HG03097 (cell line): ENCODE data around the gene ACTL7B.
"Not testable (repeated sequence)": the region's sequence is repeated elsewhere in the genome, so short reads cannot be mapped to it uniquely, and the experiment has no call there.

Experiments
- ATAC-seq: cut with Tn5 transposase; IDR thresholded peaks from one replicate; pipeline ENCODE4 v1.9.1; 2021; ENCODE audit not compliant: unreplicated experiment, low FRiP score

ACTL7B gene, protein sequence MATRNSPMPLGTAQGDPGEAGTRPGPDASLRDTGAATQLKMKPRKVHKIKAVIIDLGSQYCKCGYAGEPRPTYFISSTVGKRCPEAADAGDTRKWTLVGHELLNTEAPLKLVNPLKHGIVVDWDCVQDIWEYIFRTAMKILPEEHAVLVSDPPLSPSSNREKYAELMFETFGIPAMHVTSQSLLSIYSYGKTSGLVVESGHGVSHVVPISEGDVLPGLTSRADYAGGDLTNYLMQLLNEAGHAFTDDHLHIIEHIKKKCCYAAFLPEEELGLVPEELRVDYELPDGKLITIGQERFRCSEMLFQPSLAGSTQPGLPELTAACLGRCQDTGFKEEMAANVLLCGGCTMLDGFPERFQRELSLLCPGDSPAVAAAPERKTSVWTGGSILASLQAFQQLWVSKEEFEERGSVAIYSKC

DNA sequence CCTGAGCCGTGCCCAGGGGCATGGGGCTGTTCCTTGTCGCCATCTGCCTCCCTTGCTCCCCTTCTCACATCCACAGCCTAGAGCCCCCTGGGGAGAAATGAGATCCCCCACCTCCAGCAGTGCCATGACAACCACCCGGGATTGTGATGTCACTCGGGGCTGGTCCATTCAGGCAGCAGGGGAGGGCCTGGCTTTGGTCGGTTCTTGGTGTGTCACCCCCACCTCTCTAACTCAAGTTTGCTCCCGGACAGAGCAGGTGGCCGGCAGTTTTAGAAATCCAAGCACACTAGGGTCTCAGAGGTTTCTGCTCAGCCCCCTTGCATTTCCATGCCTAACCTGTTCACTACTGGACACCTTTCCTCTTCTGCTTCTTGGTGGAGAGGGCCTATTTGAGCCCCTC is at the start of gene ACTL7B:
Gene ACTL7B (minus strand): TSS at position 99 of the 400 bp plus-strand sequence. CDS start 56 bp downstream, at position 43.
- ATAC-seq = no peak

DNA sequence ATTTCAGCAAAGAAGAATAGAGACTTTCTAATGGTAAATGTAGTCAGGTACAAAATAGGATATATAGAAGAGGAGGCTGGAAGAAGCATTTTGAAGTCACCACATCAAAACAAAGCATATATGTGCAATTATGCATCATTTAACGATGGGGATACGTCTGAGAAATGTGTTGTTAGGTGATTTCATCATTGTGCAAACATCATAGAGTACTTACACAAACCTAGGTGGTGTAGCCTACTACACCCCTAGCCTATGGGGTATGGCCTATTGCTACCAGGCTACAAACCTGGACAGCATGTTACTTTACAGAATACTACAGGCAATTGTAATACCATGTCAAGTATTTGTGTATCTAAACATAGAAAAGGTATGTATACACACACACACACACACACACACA is 49.7 kb upstream of the ACTL7B start:
- no peak for ATAC-seq

DNA sequence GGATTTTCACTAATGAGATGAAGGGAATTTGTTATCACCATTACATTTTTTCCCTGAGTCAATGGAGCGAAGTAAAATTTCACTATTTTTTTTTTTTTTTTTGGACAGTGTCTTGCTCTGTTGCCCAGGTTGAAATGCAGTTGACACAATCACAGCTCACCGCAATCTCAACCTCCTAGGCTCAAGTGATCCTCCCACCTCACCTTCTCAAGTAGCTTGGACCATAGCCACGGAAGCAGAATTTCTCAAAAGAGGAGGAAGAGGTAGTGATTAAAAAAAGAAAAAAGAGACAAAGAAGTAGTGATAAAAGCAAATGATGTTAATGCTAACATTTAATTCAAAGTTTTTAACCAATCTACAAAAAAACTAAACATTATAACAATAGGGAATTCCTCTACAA is 48.4 kb upstream of the ACTL7B start:
- no peak for ATAC-seq

DNA sequence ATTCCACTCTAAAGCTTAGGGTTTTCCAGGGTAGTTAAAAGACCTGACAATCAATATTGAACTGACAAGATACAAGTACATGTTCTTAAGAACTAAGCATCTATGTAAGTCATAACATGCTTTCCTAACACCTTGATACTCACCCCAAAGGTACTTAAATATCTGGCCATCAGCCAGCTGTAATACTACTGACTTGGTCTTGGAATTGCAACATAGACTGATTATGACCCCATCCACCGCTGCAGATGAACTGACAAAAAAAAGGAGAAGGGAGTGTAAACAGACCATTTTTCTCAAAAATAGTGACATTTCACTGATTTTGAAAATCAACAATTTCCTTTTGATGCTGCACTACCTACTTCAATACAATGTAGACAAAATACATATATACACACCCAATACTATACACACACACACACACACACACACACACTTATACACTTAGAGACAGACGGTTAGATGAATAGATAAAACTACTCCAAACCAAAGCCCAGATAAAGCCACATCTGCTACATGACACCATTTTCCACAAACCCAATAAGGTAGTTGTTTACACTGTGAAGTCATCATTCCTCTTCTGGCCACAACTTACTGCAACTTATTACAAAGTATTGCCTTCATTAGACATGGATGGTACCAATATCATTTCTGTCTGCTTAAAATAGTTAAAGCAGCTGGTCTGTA is 47.8 kb upstream of the ACTL7B start:
- ATAC-seq = no peak

DNA sequence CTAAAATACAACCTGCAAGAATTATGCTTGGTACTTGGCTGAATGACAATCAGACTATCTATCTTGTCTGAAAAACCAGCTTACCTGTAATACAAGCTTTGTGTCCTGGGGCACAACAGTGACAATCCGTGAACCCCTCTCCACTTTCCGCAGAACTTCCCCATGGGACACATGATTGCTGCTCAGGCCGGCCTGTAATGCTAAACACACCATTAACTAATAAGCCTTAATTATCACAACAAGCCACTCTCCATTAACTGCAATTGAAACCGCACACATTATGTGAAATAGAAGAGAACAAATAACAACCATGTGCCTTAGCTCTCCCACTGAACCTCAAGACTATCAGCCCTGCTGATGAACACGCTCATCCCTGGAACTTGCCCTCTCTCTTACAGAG is 44.4 kb upstream of the ACTL7B start:
- ATAC-seq = no peak

DNA sequence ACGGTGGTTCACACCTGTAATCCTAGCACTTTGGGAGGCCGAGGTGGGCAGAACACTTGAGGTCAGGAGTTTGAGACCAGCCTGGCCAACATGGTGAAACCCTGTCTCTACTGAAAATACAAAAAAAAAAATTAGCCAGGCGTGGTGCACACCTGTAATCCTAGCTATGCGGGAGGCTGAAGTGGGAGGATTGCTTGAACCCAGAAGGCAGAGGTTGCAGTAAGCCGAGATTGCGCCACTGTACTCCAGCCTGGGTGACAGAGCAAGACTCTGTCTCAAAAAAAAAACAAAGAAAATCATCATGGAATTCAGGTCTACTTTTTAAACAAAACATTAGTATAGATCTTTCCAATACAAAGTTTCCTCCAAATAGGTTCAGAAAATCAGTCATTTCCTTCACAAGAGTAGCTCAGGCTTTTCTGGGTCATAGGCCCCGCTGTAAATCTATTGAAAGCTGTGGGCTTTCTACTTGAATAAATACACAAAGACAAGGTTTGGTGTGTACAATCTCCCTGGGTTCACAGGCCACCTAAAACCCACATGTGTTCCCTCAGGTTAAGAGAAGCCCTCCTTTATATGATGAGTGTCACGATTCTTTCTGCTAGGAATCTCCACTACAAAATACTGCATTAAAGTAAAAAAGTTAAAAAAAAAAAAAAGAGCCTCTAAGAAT is 43.4 kb upstream of the ACTL7B start:
- not testable (repeated sequence) for ATAC-seq

DNA sequence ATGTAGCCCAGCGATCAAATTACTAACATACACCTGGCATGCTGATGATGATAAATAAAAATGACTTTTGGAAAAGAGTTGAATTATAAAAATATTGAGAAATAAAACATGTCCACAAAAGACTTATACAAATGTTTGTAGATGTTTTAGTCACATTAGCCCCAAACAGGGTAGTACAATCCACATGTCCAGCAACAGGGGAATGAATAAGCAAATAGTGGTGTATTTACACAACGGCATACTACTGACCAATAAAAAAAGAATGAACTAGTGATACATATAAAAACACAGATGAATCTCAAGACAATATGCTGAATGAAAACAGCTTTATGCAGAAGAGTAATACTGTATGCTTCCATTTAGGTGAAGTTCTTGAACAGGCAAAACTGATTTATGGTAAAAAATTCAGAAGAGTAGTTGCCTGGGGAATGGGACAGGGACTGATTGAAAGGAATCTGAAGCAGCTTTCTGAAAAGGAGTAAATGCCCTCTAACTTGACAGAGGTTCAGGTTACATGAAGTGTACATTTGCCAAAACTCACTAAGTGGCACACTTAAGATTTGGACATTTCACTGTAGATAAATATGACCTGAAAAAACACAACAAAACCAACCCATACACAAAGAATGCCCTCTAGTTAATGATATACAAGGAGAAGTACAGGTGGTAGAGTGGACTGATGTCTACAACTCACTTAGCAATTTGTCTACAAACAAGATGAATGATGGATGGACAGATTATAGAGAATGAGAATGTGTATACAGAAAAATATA is 41.7 kb upstream of the ACTL7B start:
- ATAC-seq = no peak

DNA sequence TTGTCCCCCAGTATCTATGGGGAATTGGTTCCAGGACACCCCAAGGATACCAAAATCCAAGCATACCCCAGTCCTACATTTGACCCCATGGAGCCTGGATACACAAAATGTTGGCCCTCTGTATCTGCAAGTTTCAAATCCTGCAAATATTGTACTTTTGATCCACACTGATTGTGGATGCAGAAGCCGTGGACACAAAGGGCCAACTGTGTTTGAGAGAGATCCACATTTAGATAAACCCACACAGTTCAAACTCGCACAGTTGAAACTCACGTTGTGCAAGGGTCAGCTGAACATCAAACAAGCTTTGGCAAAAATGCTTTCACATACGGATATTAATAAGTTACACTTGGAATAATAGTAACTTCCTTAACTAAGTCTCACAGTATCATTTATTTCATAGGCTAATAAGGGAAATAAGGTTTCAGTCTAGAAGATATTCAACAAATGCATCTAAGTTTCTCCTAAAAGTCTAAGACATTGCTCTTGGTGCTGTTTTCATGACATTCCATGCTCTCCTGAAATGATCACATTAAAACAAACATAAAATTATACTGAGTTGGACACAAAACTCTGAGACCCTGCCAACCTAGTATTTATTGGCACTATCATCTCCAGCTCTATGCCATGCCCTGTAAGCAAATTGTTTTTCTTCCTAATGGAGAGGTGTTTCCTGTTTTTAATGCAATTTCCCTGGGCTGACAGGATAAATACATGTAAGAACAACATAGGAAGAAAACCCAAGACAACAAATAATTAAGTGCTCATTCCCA is 38.6 kb upstream of the ACTL7B start:
- ATAC-seq = no peak

DNA sequence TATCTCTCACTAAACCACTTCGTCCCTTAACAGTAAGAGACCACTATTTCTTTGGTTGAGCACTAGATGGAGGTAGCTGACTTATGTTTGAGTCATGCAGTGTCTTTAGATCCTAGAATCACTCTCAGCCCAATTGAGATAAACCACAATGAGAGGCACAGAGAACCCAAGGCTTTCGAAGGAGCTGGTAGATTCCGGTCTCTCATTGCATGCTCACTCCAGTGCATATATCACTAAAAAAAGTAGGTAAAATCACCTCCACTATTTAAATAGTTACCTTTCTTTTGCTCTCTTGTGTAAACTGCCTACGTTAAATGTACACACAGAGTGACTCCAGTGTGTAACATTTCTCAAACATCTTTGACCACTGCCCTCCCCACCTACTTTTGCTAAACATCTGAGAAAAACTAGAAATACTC is 33.9 kb upstream of the ACTL7B start:
- no peak for ATAC-seq

DNA sequence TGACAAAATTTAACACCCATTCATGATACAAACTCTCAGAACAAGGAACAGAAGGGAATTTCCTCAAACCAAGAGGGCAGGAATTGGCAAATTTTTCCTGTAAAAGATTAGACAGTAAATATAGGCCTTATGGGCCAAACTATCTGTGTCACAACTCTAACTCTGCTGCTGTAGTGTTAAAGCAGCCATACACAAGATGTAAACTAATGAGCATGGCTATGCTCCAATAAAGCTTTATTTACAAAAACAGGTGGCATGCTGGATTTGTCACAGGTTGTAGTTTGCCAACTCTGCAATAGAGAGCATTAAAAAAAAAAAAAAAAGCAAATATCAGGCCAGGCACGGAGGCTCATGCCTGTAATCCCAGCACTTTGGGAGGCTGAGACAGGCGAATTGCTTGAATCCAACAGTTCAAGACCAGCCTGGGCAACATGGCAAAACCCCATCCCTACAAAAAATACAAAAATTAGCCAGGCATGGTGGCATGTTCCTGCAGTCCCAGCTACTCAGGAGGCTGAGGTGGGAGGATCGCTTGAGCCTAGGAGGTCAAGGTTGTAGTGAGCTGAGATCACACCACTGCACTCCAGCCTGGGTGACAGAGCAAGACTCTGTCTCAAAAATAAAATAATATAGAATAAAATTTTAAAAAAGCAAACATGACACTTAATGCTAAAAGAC is 30.9 kb upstream of the ACTL7B start:
- not testable (repeated sequence) for ATAC-seq

DNA sequence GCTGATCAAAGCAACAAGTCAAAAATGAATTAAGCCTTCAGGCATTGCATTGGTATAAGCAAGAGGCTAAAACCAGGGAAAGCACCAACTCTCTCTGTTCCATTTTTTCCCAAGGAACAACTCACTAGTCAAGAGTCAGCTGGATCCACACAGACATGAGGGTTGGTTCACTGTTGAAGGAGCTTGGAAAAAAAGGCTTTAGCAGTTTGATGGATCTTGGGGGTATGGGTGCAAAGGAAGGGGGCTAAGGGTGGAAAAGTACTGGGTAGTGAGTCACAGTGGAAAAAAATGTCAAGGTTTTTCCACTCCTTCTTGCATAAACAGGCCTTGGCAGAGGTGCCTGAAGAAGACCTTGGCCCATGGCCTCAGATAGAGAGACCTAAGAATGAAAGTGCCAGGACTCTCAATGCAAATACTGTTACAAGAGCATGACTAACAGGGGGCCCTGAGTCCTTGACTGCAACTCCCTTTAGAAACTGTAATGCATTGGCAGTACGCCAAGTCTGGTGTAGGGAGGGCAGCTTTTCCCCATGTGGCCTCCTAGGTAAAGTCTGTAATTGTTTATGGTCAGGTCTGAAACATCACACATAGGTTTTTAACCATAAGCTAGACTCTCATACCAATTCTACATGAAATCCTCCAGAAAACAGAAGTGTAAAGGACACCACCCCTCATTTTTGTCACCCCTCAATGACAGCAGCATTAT is 30.0 kb upstream of the ACTL7B start:
- ATAC-seq = peak; percentile 91

DNA sequence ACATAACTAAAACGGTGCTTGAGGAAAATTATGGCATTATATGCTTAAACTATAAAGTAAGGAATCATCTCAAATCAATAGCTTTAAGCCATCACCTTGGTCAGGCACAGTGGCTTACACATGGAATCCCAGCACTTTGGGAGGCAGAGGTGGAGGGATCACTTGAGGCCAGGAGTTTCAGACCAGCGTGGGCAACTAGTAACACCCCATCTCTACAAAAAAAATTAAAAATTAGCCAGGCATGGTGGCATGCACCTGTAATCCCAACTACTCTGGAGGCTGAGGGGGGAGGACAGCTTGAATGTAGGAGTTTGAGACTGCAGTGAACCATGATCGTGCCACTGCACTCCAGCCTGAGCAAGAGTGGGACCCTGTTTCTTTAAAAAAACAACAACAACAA is 28.9 kb upstream of the ACTL7B start:
- ATAC-seq = no peak

DNA sequence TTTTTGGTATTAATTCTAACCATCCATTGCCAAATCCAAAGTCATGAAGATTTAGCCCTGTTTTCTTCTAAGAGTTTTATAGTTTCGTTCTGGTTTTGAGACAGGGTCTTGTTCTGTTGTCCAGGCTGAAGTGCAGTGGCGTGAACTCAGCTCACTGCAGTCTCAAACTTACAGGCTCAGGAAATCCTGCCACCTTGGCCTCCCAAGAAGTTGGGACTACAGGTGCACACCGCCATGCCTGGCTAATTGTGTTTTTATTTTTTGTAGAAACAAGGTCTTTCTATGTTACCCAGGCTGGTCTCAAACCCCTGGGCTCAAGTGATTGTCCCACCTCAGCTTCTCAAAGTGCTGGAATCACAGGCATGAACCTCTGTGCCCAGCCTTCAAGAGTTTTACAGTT is 27.3 kb upstream of the ACTL7B start:
- ATAC-seq = no peak

DNA sequence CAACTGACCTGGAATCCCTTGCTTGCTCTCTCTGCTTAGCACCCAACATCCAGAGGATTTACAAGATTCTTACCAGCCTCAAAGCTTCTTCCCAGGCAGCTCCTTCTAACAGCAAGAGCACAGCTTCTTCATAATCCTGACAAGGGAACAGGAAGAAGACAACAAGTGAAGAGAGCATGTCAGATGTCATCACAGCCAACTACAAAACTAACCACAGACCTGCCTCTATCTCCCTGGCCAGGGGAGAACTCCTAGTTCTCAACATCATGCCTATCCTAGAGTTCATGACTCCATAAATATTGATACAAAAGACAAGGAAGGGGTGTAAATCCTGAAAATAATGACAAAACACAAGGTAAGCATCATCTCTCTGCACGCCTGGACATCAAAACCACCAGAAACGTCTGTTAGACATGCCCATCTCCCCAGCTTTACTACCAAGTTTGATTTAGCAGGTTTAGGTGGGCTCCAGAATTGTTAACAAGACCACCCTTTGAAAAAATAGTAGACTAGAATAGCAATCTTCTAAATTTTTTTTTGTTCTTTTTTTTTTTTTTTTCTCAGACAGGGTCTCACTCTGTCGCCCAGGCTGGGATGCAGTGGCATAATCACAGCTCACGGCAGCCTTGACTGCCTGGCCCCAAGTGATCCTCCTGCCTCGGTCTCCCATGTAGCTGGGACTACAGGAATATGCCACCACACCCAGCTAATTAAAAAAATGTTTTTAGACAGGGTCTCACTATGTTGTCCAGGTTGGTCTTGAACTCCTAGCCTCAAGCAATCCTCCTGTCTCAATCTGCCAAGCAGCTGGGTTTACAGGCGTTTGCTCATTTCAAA is 26.5 kb upstream of the ACTL7B start:
- no peak for ATAC-seq

DNA sequence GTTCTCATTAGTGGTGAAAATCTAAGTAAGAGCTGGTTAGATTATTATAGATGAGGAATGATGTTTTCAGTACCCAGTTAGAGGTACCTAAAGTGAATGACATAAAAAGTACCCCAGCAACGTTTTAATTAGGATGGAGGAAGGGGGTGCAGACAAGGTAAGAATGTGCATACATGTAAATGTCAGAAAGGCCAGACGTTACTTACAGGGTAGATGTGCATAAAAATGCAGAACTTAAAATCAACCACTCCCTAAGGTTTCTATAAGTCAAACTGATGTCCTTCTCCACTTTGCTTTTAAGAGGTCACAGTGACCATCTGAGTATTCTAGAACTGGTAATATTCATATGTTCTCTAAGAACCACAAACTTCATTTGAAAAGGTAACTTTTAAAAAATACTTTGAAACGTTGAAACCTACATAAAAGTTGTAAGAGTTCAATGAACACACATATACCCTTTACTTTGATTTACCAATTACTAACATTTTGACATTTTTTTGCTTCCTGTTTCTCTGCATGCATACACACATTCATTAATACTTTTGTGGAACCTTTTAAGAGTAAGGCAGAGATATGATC is 25.0 kb upstream of the ACTL7B start:
- no peak for ATAC-seq

DNA sequence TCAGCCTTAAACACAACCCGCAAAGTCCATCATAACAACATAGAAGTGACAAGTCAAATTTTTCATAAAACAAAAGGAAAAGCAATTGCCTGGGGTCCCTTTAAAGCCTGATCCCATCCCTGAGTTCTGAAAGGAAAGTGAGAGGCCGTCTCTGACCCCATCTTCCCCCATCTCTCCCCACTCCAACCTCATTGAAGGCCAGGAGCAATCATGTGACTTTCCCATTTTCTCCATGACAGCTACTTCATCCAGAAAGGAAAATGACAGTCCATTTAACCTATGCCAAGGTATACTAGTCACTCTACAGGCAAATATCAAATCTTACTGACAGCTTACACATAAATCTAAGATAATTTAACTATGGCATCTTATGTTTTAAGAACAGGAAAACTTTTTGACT is 21.7 kb upstream of the ACTL7B start:
- no peak for ATAC-seq

DNA sequence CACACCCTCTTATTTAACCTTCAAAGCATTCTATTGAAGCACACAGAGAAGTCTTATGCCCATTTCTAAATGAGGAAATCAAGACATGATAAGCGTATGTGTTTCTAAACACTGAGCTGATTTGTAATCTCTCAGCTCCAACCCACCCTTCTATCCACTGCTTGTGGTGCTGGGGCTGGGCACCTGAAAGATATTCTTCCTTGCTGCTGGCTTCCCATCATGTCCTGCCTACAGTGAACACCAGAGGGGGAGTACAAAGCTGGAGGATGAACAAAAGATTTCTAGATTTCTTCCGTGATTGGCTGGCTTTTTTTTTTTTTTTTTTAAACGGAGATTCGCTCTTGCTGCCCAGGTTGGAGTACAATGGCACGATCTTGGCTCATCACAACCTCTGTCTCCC is 20.6 kb upstream of the ACTL7B start:
- ATAC-seq = no peak
